ENCODE data around the gene YWHAH. TPM values are rescaled to one million over a fixed set of nuclear protein-coding genes. Genes with fewer than 3 reads are reported as not detected.

Gene YWHAH
- total RNA-seq, 1 donor from 2014 or later: 250 TPM

DNA sequence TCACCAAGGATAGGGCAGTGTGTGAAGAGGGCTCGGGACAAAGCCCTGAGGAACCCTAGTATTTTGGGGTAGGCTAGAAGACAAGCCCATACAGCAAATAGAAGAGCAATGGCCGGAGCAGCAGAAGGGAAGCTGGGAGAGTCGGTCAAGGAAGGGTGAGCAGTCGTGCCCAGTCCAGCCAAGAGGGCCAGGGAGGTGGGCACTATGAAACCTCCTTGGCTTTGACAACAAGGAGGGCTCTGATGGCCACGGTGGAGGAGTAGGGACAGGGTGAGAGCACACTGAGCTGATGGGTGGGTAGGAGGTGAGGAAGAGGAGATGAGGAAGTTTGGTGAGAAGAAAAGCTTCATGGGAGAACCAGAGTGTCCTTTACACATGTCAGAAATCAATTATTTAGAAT lies 2.2 kb upstream of the YWHAH start:
- Mint-ChIP-seq H3K27ac (ENCODE audit: unreplicated experiment) (no peak overlapping the region), H3K4me3 (ENCODE audit: unreplicated experiment) (no peak overlapping the region), H3K36me3 (ENCODE audit: unreplicated experiment) (no peaks in the 10 kb centered on the region), H3K9me3 (ENCODE audit: unreplicated experiment) (peaks cover 2% of the 10 kb centered on the region), H3K4me1 (ENCODE audit: low read depth, unreplicated experiment) (peaks cover under 1% of the 10 kb centered on the region), H3K27me3 (ENCODE audit: unreplicated experiment) (peaks cover 5% of the 10 kb centered on the region)
- DNase-seq: no peak
- TF ChIP-seq, protein P1, sequence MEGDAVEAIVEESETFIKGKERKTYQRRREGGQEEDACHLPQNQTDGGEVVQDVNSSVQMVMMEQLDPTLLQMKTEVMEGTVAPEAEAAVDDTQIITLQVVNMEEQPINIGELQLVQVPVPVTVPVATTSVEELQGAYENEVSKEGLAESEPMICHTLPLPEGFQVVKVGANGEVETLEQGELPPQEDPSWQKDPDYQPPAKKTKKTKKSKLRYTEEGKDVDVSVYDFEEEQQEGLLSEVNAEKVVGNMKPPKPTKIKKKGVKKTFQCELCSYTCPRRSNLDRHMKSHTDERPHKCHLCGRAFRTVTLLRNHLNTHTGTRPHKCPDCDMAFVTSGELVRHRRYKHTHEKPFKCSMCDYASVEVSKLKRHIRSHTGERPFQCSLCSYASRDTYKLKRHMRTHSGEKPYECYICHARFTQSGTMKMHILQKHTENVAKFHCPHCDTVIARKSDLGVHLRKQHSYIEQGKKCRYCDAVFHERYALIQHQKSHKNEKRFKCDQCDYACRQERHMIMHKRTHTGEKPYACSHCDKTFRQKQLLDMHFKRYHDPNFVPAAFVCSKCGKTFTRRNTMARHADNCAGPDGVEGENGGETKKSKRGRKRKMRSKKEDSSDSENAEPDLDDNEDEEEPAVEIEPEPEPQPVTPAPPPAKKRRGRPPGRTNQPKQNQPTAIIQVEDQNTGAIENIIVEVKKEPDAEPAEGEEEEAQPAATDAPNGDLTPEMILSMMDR (IDR thresholded peaks at IDR 0.05; ENCODE audit: partially characterized antibody, unreplicated experiment): no peak

DNA sequence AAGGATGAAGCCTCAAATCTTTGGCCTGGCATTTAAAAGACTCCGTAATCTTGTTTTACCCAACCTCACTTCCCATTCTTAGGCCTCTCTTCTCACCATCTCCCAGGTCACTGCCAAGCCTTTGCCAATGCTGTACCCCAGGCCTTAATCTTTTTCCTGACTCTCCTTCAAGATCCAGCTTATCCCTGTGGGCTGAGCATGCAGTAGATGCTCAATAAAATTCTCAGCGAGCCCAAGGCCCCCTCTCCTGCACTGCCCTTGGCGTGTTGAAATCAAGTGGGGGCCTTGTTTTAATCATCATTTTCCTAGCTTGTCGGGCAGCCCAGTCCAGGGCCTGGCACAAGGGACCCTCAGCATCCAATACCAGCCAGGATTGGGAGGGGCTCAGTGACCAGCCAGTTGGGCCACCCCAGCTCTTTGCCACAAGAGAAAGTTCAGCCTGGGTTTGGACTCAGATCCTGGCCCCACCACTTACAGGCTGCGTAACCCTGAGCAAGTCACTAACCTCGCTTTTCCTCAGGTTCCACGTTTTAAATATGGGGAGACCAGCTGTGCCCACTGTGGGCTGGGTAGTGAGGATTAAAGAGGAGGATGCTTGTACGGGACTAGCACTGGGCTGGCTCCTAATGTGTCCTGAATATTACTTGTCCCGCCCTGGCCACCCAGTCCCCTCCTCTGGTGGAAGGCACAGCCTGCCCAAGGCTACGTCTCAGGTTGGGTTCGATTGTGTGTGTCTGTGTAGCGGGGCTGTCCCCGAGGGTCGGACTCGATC lies 943 bp upstream of the YWHAH start:
- Mint-ChIP-seq H3K27ac (ENCODE audit: unreplicated experiment) (peak overlapping the region; percentile 91), H3K27me3 (ENCODE audit: unreplicated experiment) (peaks cover 7% of the 10 kb centered on the region), H3K9me3 (ENCODE audit: unreplicated experiment) (peaks cover 2% of the 10 kb centered on the region), H3K4me3 (ENCODE audit: unreplicated experiment) (peak overlapping the region; percentile 74), H3K36me3 (ENCODE audit: unreplicated experiment) (no peaks in the 10 kb centered on the region), H3K4me1 (ENCODE audit: low read depth, unreplicated experiment) (peaks cover 9% of the 10 kb centered on the region)
- DNase-seq: no peak
- TF ChIP-seq, protein P1 (IDR thresholded peaks at IDR 0.05; ENCODE audit: partially characterized antibody, unreplicated experiment): no peak

DNA sequence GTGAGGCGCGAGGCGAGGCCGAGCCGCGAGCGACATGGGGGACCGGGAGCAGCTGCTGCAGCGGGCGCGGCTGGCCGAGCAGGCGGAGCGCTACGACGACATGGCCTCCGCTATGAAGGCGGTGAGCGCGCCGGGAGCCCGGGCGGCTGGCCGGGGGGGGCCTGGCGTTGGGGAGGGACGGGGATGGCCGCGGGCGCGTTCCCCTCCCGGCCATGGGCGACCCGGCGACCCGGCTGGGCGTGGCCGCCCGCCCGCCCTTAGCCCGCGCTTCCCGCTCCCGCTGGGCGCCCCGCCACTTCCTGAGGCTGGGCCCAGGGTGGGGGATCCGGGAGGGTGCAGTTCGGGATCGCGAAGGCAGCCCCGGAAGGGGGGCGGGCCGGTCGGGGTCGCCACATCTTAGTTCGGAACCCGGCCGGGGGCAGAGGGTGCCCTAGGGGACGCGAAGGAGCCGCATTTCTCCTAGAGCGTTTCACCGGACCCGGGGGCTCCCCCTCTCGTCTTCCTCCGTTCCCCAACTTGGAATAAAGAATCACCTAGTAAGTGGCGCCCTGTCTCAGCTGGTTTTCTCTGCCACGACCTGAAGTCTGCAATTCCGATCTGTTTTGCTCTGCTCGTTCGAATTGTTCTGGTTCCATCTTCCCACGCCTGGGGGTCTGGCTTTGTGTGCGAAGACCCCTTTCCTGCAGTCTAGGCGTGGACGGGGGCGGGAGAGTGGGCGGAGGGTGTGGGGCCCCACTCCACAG lies 536 bp downstream of the YWHAH start:
- H3K4me3 Mint-ChIP-seq (ENCODE audit: unreplicated experiment): no peak overlapping the region
- peaks cover 2% of the 10 kb centered on the region for H3K9me3 Mint-ChIP-seq (ENCODE audit: unreplicated experiment)
- H3K36me3 Mint-ChIP-seq (ENCODE audit: unreplicated experiment): no peaks in the 10 kb centered on the region
- DNase-seq: peak; percentile 51
- peaks cover 9% of the 10 kb centered on the region for H3K4me1 Mint-ChIP-seq (ENCODE audit: low read depth, unreplicated experiment)
- H3K27me3 Mint-ChIP-seq (ENCODE audit: unreplicated experiment): peaks cover 5% of the 10 kb centered on the region
- TF ChIP-seq, protein P1 (IDR thresholded peaks at IDR 0.05; ENCODE audit: partially characterized antibody, unreplicated experiment): no peak
- no peak overlapping the region for H3K27ac Mint-ChIP-seq (ENCODE audit: unreplicated experiment)

DNA sequence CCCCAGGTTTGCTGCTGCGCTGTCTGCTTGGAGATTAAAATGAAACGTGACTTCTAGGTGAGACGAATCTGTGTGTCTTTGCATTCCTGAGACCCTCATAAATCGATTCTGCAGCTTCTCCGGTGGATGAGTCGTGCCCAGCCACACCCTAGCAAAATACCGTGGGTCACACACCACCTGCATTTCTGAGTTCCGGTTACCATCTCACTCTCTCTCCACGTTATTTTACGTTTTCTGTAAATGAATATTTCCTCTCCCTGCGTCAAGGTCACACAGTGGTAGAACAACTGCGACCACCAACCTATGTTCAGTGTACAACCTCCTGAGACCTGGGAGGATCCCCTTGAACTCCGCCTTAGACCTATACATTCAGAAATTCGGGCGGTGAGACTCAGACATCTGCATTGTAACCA lies 1.1 kb downstream of the YWHAH start:
- no peak for DNase-seq
- Mint-ChIP-seq H3K4me1 (ENCODE audit: low read depth, unreplicated experiment) (peaks cover 9% of the 10 kb centered on the region), H3K9me3 (ENCODE audit: unreplicated experiment) (peaks cover 2% of the 10 kb centered on the region), H3K36me3 (ENCODE audit: unreplicated experiment) (no peaks in the 10 kb centered on the region), H3K27ac (ENCODE audit: unreplicated experiment) (no peak overlapping the region), H3K27me3 (ENCODE audit: unreplicated experiment) (peaks cover 5% of the 10 kb centered on the region), H3K4me3 (ENCODE audit: unreplicated experiment) (no peak overlapping the region)
- TF ChIP-seq, protein P1 (IDR thresholded peaks at IDR 0.05; ENCODE audit: partially characterized antibody, unreplicated experiment): no peak
